ENCODE measurements around the gene PDXDC1. TPM values are rescaled to one million over a fixed set of nuclear protein-coding genes. Genes with fewer than 3 reads are reported as not detected.
"Not testable (repeated sequence)": the region's sequence is repeated elsewhere in the genome, so short reads cannot be mapped to it uniquely, and the experiment has no call there.

Gene PDXDC1
- total and polyA plus RNA-seq, 12 donors: 24.9 to 88.5 (median 69.4) TPM

DNA sequence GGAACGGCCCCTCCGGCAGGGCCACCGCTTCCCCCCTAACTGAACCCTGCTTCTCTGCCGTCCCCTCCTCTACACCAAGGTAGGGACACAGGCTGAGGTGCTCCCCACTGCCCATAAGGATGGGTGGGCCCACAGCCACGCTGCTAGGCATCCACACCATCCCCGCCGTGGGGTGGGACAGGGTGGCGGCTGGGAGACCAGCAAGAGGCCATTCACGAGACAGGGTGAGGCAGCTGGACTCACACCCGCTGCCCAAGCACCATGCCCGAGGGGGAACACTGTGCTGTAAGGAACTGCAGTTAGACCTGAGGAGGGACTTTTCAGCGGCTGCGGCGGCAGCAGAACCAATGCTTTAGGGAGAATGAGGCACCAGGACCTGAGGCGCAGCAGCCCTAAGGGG lies 166.8 kb downstream of the PDXDC1 start:
- TF ChIP-seq, protein P1, sequence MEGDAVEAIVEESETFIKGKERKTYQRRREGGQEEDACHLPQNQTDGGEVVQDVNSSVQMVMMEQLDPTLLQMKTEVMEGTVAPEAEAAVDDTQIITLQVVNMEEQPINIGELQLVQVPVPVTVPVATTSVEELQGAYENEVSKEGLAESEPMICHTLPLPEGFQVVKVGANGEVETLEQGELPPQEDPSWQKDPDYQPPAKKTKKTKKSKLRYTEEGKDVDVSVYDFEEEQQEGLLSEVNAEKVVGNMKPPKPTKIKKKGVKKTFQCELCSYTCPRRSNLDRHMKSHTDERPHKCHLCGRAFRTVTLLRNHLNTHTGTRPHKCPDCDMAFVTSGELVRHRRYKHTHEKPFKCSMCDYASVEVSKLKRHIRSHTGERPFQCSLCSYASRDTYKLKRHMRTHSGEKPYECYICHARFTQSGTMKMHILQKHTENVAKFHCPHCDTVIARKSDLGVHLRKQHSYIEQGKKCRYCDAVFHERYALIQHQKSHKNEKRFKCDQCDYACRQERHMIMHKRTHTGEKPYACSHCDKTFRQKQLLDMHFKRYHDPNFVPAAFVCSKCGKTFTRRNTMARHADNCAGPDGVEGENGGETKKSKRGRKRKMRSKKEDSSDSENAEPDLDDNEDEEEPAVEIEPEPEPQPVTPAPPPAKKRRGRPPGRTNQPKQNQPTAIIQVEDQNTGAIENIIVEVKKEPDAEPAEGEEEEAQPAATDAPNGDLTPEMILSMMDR (IDR thresholded peaks at IDR 0.05): no peak
- intact Hi-C loops (cut with DNase I): no loop called here
- peak overlapping the region in 1 of 10 donors; percentile 35 for H3K27ac ChIP-seq
- H3K9me3 ChIP-seq: no peaks in the 10 kb centered on the region
- peaks cover 23 to 64% (median 47%) of the 10 kb centered on the region in 9 donors for H3K4me1 ChIP-seq
- no peak for ATAC-seq
- 82 to 83% methylated on average over 11 to 15 of the region's 15 CpGs for WGBS, 2 donors
- H3K36me3 ChIP-seq: no peaks in the 10 kb centered on the region
- DNase-seq: no peak
- no peak overlapping the region for H3K4me3 ChIP-seq
- H3K27me3 ChIP-seq: no peaks in the 10 kb centered on the region

DNA sequence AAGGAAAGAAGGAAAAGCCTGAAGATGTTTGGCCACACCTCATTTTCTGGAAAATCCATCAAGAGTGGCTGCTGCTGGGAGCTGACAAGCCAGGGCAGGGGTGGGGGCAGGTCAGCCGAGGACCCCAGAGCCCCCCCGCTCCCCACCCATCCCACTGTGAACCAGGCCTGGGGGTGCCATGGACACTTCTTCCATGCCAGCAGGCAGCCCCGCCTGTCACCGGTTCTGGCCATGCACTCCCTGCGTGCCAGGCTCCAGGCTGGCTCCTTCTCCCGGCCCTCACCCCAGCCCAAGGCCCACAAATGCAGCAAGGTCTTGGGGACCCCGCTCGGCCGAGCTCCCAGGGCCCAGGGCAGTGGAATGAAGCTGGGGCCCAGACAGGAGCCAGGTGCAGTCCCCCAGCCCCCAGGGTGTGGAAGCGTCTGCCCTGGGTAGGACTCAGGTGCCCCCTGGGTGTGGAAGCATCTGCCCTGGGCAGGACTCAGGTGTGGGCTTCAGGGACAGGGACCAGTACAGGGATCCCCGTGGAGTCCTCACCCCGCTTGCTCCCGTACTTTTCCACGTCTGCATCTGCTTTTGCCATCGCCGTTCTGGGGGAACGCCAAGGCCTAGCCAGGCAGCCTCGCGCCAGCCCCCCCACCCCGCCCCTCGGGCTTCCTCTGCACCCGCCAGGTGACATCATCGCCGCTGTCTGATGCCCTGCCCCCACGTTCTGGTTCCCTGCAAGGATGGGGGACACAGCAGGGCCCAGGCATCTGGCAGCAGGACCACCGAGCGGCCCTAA lies 167.5 kb downstream of the PDXDC1 start:
- intact Hi-C loops (cut with DNase I); DNase-seq; H3K36me3 ChIP-seq; H3K27me3 ChIP-seq; H3K4me3 ChIP-seq; H3K9me3 ChIP-seq: not testable (repeated sequence)
- peak in 7 of 8 donors; percentile 4 to 64 (median 42) for ATAC-seq
- peak overlapping the region in 5 of 10 donors; percentile 21 to 85 (median 35) for H3K27ac ChIP-seq
- H3K4me1 ChIP-seq: peaks cover 26 to 71% (median 50%) of the 10 kb centered on the region in 9 donors
- 58 to 61% methylated on average over 16 to 20 of the region's 27 CpGs for WGBS, 2 donors

GRCh38 chr16:15142891-15143600 lies 168.2 kb downstream of the PDXDC1 start:
- H3K4me3 ChIP-seq: peak overlapping the region in 2 of 10 donors; percentile 14 to 43
- ATAC-seq: peak in 6 of 8 donors; percentile 1 to 17 (median 11)

DNA sequence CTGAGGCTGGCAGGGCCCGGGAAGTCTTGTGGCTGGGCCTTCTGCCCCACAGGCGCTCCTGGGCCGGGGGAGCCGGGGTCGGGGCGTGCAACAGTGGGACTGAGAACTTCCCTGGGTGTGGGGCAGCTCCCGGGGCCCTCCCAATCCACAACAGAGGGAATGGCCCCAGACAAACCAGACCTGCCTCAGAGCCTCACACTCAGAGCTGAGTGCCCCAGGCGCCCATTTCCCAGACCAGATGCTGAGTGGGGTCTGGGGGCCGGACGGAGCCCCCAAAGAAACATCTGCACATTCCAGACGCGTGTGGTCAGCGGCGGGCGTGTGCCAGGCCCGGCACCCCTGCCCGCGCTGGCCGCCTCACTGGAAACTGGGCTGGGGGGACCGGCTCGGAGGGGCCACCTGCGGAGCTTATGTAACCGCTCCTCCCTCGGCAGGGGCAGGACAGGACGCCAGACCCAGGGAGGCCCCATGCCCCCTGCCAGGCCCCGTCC lies 168.8 kb downstream of the PDXDC1 start:
- peaks cover 27 to 75% (median 51%) of the 10 kb centered on the region in 9 donors for H3K4me1 ChIP-seq
- H3K27ac ChIP-seq: peak overlapping the region; percentile 73 to 91 (median 86)
- WGBS, 2 donors: 19 to 25% methylated on average over 21 to 26 of the region's 26 CpGs
- ATAC-seq: peak in 7 of 8 donors; percentile 1 to 40 (median 2)
- H3K36me3 ChIP-seq; H3K9me3 ChIP-seq; H3K27me3 ChIP-seq; DNase-seq; intact Hi-C loops (cut with DNase I): not testable (repeated sequence)
- peak overlapping the region in 9 of 10 donors; percentile 14 to 50 (median 37) for H3K4me3 ChIP-seq

More at GRCh38 chr16:15142891-15143600, 168.2 kb downstream of the PDXDC1 start:
- H3K9me3 ChIP-seq; H3K36me3 ChIP-seq; H3K27me3 ChIP-seq; DNase-seq; intact Hi-C loops (cut with DNase I): not testable (repeated sequence)
- 56 to 66% methylated on average over 18 to 22 of the region's 26 CpGs for WGBS, 2 donors
- peak overlapping the region in 9 of 10 donors; percentile 81 to 91 (median 86) for H3K27ac ChIP-seq
- peaks cover 27 to 75% (median 51%) of the 10 kb centered on the region in 9 donors for H3K4me1 ChIP-seq

DNA sequence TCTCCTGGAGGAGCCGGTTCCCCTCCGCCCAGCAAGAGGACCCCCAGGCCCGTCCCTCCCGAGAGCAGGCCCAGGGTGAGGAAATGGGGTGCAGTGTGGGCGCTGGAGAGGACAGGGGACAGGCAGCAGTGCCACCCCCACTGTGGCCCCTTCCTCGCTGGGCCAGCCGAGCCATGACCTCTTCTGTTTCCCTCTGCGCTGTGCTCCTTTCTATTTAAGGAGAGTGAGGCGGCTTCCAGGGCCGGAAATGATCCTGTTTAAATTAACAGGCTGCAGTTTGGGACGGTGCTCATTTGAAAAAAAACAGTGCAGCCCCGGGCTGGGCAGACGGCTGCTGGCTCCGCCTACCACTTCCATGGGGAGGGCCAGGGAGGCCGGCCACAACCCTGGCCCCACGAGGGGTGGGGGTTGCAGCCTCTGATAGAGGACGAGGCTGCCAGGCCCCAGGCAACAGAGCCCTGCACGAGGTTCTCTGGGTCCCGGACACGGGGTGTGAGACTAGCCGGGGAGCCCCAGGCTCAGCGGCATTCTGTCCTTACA lies 169.3 kb downstream of the PDXDC1 start:
- H3K4me3 ChIP-seq: peak overlapping the region in 9 of 10 donors; percentile 14 to 50 (median 37)
- H3K9me3 ChIP-seq; intact Hi-C loops (cut with DNase I); H3K36me3 ChIP-seq; H3K27me3 ChIP-seq: not testable (repeated sequence)
- H3K4me1 ChIP-seq: peaks cover 27 to 79% (median 51%) of the 10 kb centered on the region in 9 donors
- peak in 1 of 2 donors; percentile 58 for DNase-seq
- peak overlapping the region; percentile 73 to 91 (median 86) for H3K27ac ChIP-seq
- ATAC-seq: peak; percentile 36 to 68 (median 60)
- WGBS, 2 donors: 3 to 8% methylated on average over 20 to 22 of the region's 22 CpGs
